Naive B cell (primary cell): Measurements from ENCODE around the gene TNS4. TPM values are rescaled to one million over a fixed set of nuclear protein-coding genes. Genes with fewer than 3 reads are reported as not detected.

ENCODE experiments used
- ATAC-seq, 2 donors: fragments of 150-1000 bp; cut with Tn5 transposase; 2 replicates each; pipeline ENCODE4 v1.10.0; 2021; ENCODE audit warnings: low read depth in 2 of 2, mild to moderate bottlenecking in 2 of 2, moderate library complexity in 2 of 2
- DNase-seq: peaks from one replicate; pipeline ENCODE4 v3.0.0; 2022
- H3K27ac Mint-ChIP-seq, 6 donors: one replicate each; pipeline ENCODE4 v1.8.0; 2020 to 2022; ENCODE audit warnings: mild to moderate bottlenecking in 6 of 6, mixed read lengths in 6 of 6, moderate library complexity in 5 of 6, inconsistent platforms in 2 of 6
- H3K27me3 Mint-ChIP-seq, 3 donors: one replicate each; pipeline ENCODE4 v1.8.0; 2021 to 2022; ENCODE audit warnings: mixed read lengths in 3 of 3, mild to moderate bottlenecking in 1 of 3
- H3K36me3 Mint-ChIP-seq, 2 donors: one replicate each; pipeline ENCODE4 v1.8.0; 2020 to 2022; ENCODE audit warnings: mixed read lengths in 2 of 2, inconsistent platforms in 1 of 2, mild to moderate bottlenecking in 1 of 2
- H3K4me1 Mint-ChIP-seq, 3 donors: one replicate each; pipeline ENCODE4 v1.8.0; 2020 to 2022; ENCODE audit warnings: mixed read lengths in 3 of 3, inconsistent platforms in 1 of 3, mild to moderate bottlenecking in 1 of 3, moderate library complexity in 1 of 3
- H3K4me3 Mint-ChIP-seq, 8 donors: one replicate each; pipeline ENCODE4 v1.8.0; 2020 to 2022; ENCODE audit warnings: mild to moderate bottlenecking in 8 of 8, mixed read lengths in 8 of 8, moderate library complexity in 8 of 8, inconsistent platforms in 2 of 8
- H3K9me3 Mint-ChIP-seq, 7 donors: one replicate each; pipeline ENCODE4 v1.8.0; 2020 to 2022; ENCODE audit warnings: mixed read lengths in 7 of 7, mild to moderate bottlenecking in 5 of 7, inconsistent platforms in 2 of 7, moderate library complexity in 1 of 7
- polyA plus RNA-seq, 6 donors: library from polyadenylated mRNA; unstranded; fragments of 300-500 nt; fragmentation: Illumina TruSeq; gene quantifications; one replicate each; pipeline ENCODE4 v1.2.3, GENCODE V29; 2021; ENCODE audit warnings: low read depth in 6 of 6

TNS4 gene
- polyA plus RNA-seq, 6 donors from 2014 or later = not detected

DNA sequence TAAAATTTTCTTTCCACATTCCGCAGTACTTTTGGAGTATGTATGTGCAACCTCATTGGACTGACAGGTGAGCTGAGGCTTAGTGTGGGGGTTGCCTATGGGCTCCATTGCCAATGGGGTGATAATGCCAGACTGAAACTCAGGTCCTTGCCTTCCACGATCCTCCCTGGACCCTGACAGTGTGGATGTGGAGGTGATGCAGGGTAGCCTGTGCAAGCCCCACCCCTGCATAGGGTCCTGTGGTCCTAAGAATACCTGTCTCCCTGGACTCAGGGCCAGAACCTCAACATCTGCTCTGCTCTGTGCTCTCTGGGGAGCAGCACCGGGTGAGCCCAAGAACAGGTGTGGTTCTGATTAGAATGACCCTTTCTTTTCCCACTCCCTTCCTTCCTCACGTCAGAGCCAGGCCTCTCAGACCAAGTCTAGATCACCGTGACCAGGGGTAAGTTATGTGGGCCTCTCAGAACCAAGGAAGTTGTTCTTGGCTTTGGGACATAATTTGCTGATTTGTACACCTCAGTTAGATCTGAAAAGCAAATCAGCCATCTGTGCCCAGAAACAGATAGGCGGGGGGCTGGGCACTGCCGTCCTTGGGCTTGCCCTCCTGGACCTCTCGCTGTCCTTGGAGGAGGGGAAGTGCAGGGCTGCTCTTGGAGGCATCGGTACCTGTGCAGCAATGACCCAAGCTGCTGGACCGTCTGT lies 8.4 kb upstream of the TNS4 start:
- no peak for ATAC-seq
- H3K27ac Mint-ChIP-seq = peak overlapping the region in 1 of 6 donors; percentile 59
- H3K4me1 Mint-ChIP-seq = peaks cover 21 to 37% (median 26%) of the 10 kb centered on the region in 3 donors
- no peaks in the 10 kb centered on the region for H3K9me3 Mint-ChIP-seq
- H3K27me3 Mint-ChIP-seq = peaks cover 0 to 12% (median 12%) of the 10 kb centered on the region in 3 donors
- DNase-seq = no peak
- H3K4me3 Mint-ChIP-seq = no peak overlapping the region
- peaks cover 0 to 6% of the 10 kb centered on the region in 2 donors for H3K36me3 Mint-ChIP-seq

DNA sequence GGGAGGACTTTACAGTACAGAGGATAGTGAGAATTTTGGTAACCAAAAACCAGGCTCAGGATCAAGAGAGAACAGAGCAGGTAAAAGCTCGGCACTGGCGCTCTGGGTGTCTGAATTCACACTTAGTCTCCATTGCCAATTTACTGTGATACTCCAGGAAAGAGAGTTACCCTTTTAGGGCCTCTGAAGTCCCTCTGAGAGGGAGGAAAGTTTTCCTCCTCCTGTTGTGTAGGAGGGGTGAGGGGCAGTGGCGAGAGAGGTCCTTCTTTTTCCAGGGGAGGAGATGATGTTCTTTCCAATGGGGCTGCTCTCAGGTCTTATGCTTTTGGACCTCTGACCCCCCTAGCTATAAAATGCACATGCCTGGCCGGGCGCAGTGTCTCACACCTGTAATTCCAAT lies 5.4 kb upstream of the TNS4 start:
- no peak for DNase-seq
- peaks cover 12 to 37% (median 20%) of the 10 kb centered on the region in 3 donors for H3K4me1 Mint-ChIP-seq
- H3K9me3 Mint-ChIP-seq = no peaks in the 10 kb centered on the region
- H3K36me3 Mint-ChIP-seq = no peaks in the 10 kb centered on the region
- no peak for ATAC-seq
- H3K27ac Mint-ChIP-seq = no peak overlapping the region
- H3K27me3 Mint-ChIP-seq = peaks cover 0 to 6% (median 0%) of the 10 kb centered on the region in 3 donors
- peak overlapping the region in 1 of 8 donors; percentile 21 for H3K4me3 Mint-ChIP-seq

DNA sequence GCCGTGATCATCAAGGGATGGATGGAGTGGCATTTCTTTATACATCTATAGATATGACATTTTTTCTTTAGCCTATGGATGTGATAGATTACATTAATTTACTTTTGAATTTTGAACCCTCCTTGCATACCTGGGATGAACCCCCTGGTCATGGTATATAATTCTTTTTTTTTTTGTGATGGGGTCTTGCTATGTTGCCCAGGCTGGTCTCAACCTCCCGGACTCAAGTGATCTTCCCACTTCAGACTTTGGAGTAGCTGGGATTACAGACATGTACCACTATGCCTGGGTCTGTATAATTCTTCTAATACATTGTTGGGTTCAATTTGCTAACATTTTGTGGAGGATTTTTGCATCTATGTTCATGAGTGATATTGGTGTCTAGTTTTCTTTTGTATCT lies 1.7 kb upstream of the TNS4 start:
- Mint-ChIP-seq H3K36me3 (no peaks in the 10 kb centered on the region), H3K27ac (no peak overlapping the region), H3K27me3 (peaks cover 14 to 31% (median 19%) of the 10 kb centered on the region in 3 donors), H3K4me3 (no peak overlapping the region), H3K4me1 (peaks cover 24 to 39% (median 26%) of the 10 kb centered on the region in 3 donors), H3K9me3 (no peaks in the 10 kb centered on the region)
- ATAC-seq (no peak), DNase-seq (no peak)

DNA sequence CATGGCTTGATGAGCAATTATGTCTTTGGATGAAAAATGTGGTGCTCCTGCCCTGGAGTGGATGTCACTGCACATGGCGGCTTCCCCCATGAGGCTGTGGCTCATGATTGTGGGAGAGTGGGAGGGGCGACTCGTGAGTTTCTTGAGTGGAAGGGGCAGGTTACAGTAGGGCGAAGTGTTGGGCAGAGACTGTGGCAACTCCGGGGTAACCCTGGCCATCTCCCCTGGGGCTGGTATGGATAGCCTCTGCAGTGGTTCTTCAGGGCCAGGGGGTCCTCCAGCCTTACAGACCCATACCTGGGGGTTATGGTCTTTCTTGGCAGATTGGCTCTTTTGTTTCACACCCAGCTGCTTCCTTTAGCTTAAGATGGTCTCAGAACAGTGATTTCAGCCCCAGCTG lies 1.3 kb upstream of the TNS4 start:
- no peak overlapping the region for H3K27ac Mint-ChIP-seq
- ATAC-seq (no peak), DNase-seq (no peak)
- no peak overlapping the region for H3K4me3 Mint-ChIP-seq
- H3K9me3 Mint-ChIP-seq = no peaks in the 10 kb centered on the region
- no peaks in the 10 kb centered on the region for H3K36me3 Mint-ChIP-seq
- peaks cover 19 to 31% (median 19%) of the 10 kb centered on the region in 3 donors for H3K27me3 Mint-ChIP-seq
- peaks cover 24 to 39% (median 26%) of the 10 kb centered on the region in 3 donors for H3K4me1 Mint-ChIP-seq

DNA sequence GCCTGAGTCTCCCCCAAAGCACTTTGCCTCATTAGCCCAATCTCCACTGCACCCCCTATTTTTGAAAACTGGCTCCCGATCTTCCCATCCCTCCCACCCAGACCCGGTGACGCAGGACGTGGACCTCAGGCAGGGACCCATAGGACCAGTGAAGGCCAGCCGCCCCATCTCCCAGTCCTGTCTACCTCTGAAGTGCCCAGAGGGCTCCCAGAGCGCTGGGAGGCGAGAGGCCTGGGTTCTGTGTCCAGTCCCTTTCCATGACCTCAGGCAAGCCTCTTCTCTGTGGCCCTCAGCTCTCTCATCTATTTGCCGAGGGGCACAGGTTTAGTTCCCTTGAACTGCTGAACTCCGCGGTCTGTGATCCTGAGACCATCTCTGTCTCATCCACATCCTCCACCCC lies 714 bp downstream of the TNS4 start:
- no peak for ATAC-seq
- no peak overlapping the region for H3K4me3 Mint-ChIP-seq

DNA sequence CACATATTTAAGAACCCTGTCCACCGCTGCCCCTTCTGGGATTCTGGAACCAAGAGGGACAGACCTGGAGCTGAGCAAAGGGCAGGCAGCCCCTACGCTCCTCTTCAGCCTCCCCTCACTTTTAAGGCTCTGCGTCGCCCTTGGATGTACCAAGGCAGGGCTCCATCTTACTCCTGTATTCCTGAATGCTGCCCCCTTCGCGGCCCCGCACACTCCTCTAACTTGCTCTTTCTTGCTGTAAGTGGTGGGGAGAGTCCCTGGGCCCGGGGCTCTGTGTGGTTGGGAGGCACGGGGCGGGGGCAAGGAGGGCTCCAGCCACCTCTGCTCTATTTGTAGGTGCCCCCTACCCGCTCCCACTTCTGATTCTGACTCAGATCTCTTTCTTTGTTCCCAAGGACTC lies 1.2 kb downstream of the TNS4 start:
- ATAC-seq (no peak), DNase-seq (no peak)
- no peak overlapping the region for H3K27ac Mint-ChIP-seq
- peaks cover 12 to 28% (median 16%) of the 10 kb centered on the region in 3 donors for H3K4me1 Mint-ChIP-seq
- H3K27me3 Mint-ChIP-seq = peaks cover 19 to 37% (median 28%) of the 10 kb centered on the region in 3 donors
- H3K4me3 Mint-ChIP-seq = no peak overlapping the region
- H3K9me3 Mint-ChIP-seq = no peaks in the 10 kb centered on the region
- H3K36me3 Mint-ChIP-seq = no peaks in the 10 kb centered on the region

More for the DNA sequence above, 714 bp downstream of the TNS4 start:
- Mint-ChIP-seq H3K4me1 (peaks cover 17 to 33% (median 19%) of the 10 kb centered on the region in 3 donors), H3K36me3 (no peaks in the 10 kb centered on the region), H3K27me3 (peaks cover 19 to 37% (median 28%) of the 10 kb centered on the region in 3 donors), H3K27ac (peak overlapping the region in 1 of 6 donors; percentile 41), H3K9me3 (no peaks in the 10 kb centered on the region)
- no peak for DNase-seq

DNA sequence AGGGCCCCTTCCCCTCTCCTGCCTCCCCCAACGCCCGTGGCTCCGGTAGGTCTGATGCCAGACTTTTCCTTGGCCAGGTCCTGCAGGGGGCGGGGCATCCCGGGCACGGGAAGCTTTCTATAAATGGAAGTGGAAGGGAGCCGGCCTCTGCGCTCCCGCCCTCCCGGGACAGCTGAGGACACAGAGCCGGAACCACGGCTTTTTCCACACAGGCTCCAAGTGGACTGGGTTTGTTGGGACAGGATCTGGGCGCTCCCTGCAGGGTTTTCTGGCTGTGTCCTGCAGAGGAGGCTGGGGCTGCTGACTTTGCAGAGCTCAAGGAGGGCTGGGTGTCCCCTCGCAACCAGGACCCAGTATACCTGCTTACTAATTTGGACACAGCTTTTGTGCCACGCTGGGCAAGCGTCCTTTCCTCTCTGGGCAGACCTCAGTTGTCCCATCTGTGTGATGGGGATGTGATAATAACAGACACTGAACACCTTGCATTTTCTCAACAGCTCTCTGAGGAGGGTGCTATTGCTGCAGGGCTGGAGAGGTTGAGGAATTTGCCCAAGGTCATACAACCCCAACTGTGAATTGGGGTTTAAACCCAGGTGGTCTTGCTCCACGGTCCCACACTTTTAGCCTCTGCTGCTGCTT lies 1.8 kb downstream of the TNS4 start:
- no peak for DNase-seq
- peaks cover 19 to 37% (median 28%) of the 10 kb centered on the region in 3 donors for H3K27me3 Mint-ChIP-seq
- H3K4me3 Mint-ChIP-seq = peak overlapping the region in 1 of 8 donors; percentile 59
- peaks cover 10 to 26% (median 16%) of the 10 kb centered on the region in 3 donors for H3K4me1 Mint-ChIP-seq
- H3K36me3 Mint-ChIP-seq = no peaks in the 10 kb centered on the region
- ATAC-seq = no peak
- H3K9me3 Mint-ChIP-seq = no peaks in the 10 kb centered on the region
- H3K27ac Mint-ChIP-seq = no peak overlapping the region

DNA sequence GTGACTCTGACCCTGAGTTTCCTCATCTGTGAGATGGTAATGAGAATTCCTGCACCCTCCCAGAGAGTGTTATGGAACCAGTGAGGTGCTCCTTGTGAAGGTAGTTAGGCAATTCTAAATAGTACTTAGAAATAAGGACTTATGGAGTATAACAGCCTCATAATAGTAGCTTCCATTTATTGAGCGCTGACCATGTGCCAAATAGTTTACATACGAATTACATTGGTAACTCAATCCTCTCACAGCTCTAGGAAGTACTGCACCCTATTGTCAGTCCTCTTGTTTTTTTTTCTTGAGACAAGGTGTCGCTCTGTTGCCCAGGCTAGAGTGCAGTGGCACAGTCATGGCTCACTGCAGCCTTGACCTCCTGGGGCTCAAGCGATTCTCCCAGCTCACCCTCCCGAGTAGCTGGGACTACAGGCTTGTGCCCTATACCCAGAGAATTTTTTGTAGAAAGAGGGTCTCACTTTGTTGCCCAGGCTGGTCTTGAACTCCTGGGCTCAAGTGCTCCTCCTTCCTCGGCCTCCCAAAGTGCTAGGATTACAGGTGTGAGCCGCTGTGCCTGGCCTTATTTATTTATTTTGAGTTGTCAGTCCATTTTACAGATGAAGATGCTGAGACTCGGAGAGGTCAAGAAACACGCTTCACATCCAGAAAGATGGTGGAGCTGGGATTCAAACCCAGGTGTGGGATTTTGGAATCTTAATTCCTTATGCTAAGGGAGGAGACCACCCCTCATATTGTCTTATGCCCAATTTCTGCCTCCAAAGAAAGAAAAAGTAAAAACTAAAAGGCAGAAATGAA lies 2.9 kb downstream of the TNS4 start:
- peak overlapping the region in 1 of 6 donors; percentile 12 for H3K27ac Mint-ChIP-seq
- peaks cover 10 to 26% (median 16%) of the 10 kb centered on the region in 3 donors for H3K4me1 Mint-ChIP-seq
- no peaks in the 10 kb centered on the region for H3K36me3 Mint-ChIP-seq
- no peak overlapping the region for H3K4me3 Mint-ChIP-seq
- ATAC-seq = no peak
- peaks cover 19 to 37% (median 28%) of the 10 kb centered on the region in 3 donors for H3K27me3 Mint-ChIP-seq
- DNase-seq = no peak
- no peaks in the 10 kb centered on the region for H3K9me3 Mint-ChIP-seq

DNA sequence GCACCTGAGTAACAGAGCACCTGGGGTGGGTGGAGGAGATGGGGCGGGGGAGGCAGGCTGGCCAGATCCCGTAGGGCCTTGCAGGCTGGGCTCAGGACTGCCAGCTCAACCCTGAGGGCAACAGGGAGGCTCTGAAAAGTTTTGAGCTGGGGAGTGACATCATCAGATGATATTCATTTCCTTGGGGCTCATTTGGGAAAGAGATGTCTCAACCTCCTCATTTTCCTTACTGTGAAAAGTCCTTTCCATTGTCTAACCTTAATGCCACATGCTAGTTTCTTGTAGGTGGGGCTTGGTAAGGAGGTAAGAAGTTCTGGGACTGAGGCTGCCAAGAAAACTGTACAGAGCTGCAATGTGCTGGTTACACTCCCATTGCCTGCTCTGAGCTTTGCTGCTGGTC lies 3.7 kb downstream of the TNS4 start:
- peaks cover 6 to 24% (median 15%) of the 10 kb centered on the region in 3 donors for H3K4me1 Mint-ChIP-seq
- H3K36me3 Mint-ChIP-seq = no peaks in the 10 kb centered on the region
- H3K27me3 Mint-ChIP-seq = peaks cover 19 to 37% (median 28%) of the 10 kb centered on the region in 3 donors
- ATAC-seq (no peak), DNase-seq (no peak)
- H3K4me3 Mint-ChIP-seq = no peak overlapping the region
- H3K9me3 Mint-ChIP-seq = no peaks in the 10 kb centered on the region
- no peak overlapping the region for H3K27ac Mint-ChIP-seq

DNA sequence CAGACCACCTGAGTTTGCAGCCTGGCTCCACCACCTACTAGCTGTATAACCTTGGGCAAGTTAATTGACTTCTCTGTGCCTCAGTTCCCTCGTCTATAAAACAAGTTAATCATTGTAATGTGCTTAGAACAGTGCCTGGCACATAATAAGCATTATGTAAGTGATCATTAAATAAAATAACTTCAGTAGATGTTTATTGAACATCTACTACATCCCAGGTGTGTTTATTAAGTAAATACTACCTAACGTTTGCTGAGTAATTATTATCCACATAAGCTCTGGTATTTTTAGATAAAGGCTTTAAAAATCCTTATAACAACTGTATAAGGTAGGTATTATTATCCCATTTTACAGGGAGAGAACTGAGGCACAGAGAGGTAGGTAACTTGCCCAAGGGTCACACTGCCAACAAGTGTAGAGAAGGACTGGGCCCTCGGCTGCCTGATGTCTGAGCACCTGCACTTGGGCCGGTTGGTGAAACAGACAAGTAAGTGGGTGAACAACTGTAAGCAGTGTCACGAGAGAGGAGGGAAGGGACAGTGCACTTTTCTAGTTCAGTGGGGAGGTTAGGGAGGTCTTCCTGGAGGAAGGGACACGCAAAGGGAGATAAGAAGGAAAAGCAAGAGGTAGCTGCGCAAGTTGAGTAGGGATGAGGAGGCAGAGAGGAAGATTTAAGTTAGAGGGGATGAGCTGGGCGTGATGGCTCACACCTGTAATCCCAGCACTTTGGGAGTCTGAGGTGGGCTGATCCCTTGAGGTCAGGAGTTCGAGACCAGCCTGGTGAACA lies 4.6 kb downstream of the TNS4 start:
- Mint-ChIP-seq H3K36me3 (no peaks in the 10 kb centered on the region), H3K27ac (peak overlapping the region in 2 of 6 donors; percentile 62 to 87), H3K4me1 (peaks cover 9 to 17% (median 12%) of the 10 kb centered on the region in 3 donors), H3K27me3 (peaks cover 19 to 32% (median 28%) of the 10 kb centered on the region in 3 donors), H3K4me3 (peak overlapping the region in 1 of 8 donors; percentile 60), H3K9me3 (no peaks in the 10 kb centered on the region)
- DNase-seq = no peak
- ATAC-seq = no peak

DNA sequence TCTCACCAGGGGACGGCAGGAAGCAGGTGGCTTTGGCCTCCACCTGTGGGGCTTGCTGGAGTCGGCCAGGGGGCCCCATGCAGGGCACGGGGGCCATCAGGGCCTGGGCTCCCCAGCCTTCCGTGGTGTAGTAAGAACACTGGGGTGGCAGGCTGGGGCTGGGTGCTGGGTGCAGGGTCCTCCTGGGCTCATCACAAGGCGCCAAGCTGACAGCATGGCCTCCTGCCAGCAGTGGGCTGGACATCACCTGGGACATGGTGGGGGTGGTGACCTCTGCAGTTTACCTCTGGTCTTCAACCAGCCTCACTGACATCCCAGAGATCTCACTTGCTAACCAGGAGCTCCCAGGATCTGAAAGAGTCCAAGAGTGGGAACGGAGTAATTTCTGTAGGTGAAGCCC lies 5.3 kb downstream of the TNS4 start:
- H3K27me3 Mint-ChIP-seq = peaks cover 21 to 30% (median 28%) of the 10 kb centered on the region in 3 donors
- ATAC-seq = no peak
- DNase-seq = no peak
- H3K36me3 Mint-ChIP-seq = no peaks in the 10 kb centered on the region
- H3K4me1 Mint-ChIP-seq = peaks cover 14 to 21% (median 15%) of the 10 kb centered on the region in 3 donors
- no peaks in the 10 kb centered on the region for H3K9me3 Mint-ChIP-seq
- H3K27ac Mint-ChIP-seq = no peak overlapping the region
- no peak overlapping the region for H3K4me3 Mint-ChIP-seq

DNA sequence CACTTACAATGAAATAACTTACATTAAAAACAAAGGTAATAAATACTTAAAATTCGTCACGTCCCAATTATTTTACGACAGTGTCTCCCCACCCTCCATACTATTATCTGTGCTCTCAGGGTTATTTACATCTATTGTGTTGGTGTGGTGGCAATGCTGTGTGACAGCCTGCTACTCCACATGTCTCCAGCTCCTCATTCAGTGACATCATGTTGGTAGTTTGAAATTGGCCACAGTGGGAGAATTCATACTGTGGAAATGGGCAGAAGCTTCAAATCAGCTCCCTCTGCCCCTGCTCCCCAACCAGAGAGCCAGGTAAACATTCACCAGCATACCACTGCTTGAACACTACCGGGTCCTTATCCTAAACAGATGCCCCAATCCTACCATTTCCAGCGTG lies 6.3 kb downstream of the TNS4 start:
- Mint-ChIP-seq H3K27me3 (peaks cover 20 to 23% (median 20%) of the 10 kb centered on the region in 3 donors), H3K27ac (no peak overlapping the region), H3K9me3 (no peaks in the 10 kb centered on the region), H3K36me3 (no peaks in the 10 kb centered on the region), H3K4me3 (peak overlapping the region in 2 of 8 donors; percentile 25 to 47), H3K4me1 (peaks cover 20 to 31% (median 25%) of the 10 kb centered on the region in 3 donors)
- DNase-seq (no peak), ATAC-seq (no peak)

DNA sequence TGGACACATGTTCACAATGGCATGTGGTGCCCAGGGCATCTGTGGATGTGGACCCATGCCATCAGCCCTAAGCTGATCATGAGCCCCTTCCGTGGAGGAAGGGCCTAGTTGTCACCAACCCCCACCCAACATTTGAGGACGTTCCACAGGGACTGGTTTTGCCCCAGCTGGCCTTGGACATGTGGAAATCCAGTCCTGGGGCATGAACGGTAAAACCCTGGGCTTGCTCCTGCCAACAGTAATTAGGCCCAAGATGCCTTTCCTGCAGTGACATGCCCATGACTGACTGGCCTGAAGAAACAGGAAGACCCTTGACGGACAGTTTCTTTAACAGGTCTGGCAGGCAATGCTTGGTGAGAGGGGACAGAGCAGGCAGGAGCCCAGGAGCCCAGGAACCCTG lies 7.7 kb downstream of the TNS4 start:
- peaks cover 18 to 35% (median 34%) of the 10 kb centered on the region in 3 donors for H3K4me1 Mint-ChIP-seq
- H3K27me3 Mint-ChIP-seq = peaks cover 6 to 16% (median 9%) of the 10 kb centered on the region in 3 donors
- ATAC-seq (no peak), DNase-seq (no peak)
- H3K27ac Mint-ChIP-seq = no peak overlapping the region
- H3K36me3 Mint-ChIP-seq = no peaks in the 10 kb centered on the region
- no peak overlapping the region for H3K4me3 Mint-ChIP-seq
- H3K9me3 Mint-ChIP-seq = no peaks in the 10 kb centered on the region
